Lower leg skin (tissue), 4 donors: Measurements from ENCODE around the gene GPC3. TPM values are rescaled to one million over a fixed set of nuclear protein-coding genes. Genes with fewer than 3 reads are reported as not detected.
"Not testable (repeated sequence)": the region's sequence is repeated elsewhere in the genome, so short reads cannot be mapped to it uniquely, and the experiment has no call there.

Experiments used
- DNase-seq, 2 donors: peaks; one replicate each; pipeline ENCODE4 v3.0.0-alpha.2; 2019; ENCODE audit warnings: low spot score in 2 of 2
- H3K4me3 ChIP-seq: fragments of 200-600 bp; sonication (generic); 2 replicates; pipeline ENCODE4 v1.5.1; 2017; ENCODE audit warnings: mild to moderate bottlenecking, low read depth; ENCODE audit not compliant: poor library complexity, severe bottlenecking
- POLR2A ChIP-seq, 2 donors: fragments of 450-650 bp; IDR thresholded peaks; one replicate each; pipeline ENCODE4 v1.6.1; 2016 to 2017; ENCODE audit warnings: antibody characterized with exemption in 2 of 2, mild to moderate bottlenecking in 1 of 2, moderate library complexity in 1 of 2
- WGBS, 2 donors: methylation state at CpG; one replicate each; pipeline ENCODE4 v1.1.5; 2018; 5-methylcytosine and 5-hydroxymethylcytosine counted together
- intact Hi-C: fragments of 100-400 bp; cut with DNase I; formaldehyde crosslinking; loops from one replicate; pipeline ENCODE4 v1.15.0; 2023; ENCODE audit warnings: low total_unique reads
- total RNA-seq, 4 donors: library from RNA; depleted of rRNA; stranded (reverse); fragments of >200 nt; gene quantifications; one replicate each; pipeline ENCODE4 v1.1.0, GENCODE V29; 2016
- TF ChIP-seq, protein P1 (sequence below), 3 donors: fragments of 450-650 bp; IDR thresholded peaks; one replicate each; pipeline ENCODE4 v1.5.1; 2016; ENCODE audit warnings: antibody characterized with exemption in 3 of 3, mild to moderate bottlenecking in 3 of 3, moderate library complexity in 2 of 3

GPC3 gene
- total RNA-seq, 4 donors from 2014 or later: 10.4 to 24.4 (median 14.7) TPM

DNA sequence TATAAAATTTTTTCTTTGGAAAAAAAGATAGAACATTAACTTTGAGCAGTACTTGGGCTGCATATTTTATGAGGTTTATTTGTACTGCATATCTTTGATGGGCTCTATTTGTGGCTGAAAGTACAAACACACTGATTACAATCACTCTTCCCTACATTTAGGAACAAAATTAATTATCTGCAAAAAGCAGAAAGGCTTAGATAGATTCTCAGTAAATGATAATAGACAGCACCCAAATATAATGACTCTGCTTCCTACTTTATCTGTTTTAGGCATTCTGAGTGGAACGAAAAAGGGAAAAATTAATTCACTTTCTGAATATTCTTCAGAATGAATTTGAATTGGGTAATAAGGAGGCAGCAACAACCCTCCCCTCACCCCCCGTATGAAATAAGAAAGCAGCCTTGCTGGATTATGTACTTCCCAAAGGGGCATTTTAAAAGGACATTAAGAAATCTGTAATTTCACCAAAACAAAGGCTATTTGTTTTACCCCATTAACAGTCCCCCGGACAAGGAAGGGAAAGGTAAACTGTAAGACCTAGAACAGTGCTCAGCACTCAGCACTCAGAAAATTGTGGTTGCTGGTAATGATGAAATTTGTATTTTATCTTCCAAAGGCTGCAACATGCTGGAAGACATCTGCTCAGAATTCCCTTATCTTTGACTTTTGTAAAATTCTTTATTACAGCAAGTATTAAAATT, 242.6 kb downstream of the GPC3 start:
- WGBS, 2 donors: 59 to 73% methylated on average over 3 of the region's 3 CpGs
- DNase-seq: no peak
- H3K4me3 ChIP-seq: no peak overlapping the region
- TF ChIP-seq POLR2A (IDR thresholded peaks at IDR 0.05): no peak
- TF ChIP-seq, protein P1, sequence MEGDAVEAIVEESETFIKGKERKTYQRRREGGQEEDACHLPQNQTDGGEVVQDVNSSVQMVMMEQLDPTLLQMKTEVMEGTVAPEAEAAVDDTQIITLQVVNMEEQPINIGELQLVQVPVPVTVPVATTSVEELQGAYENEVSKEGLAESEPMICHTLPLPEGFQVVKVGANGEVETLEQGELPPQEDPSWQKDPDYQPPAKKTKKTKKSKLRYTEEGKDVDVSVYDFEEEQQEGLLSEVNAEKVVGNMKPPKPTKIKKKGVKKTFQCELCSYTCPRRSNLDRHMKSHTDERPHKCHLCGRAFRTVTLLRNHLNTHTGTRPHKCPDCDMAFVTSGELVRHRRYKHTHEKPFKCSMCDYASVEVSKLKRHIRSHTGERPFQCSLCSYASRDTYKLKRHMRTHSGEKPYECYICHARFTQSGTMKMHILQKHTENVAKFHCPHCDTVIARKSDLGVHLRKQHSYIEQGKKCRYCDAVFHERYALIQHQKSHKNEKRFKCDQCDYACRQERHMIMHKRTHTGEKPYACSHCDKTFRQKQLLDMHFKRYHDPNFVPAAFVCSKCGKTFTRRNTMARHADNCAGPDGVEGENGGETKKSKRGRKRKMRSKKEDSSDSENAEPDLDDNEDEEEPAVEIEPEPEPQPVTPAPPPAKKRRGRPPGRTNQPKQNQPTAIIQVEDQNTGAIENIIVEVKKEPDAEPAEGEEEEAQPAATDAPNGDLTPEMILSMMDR (IDR thresholded peaks at IDR 0.05): no peak
- intact Hi-C loops: no loop called here

DNA sequence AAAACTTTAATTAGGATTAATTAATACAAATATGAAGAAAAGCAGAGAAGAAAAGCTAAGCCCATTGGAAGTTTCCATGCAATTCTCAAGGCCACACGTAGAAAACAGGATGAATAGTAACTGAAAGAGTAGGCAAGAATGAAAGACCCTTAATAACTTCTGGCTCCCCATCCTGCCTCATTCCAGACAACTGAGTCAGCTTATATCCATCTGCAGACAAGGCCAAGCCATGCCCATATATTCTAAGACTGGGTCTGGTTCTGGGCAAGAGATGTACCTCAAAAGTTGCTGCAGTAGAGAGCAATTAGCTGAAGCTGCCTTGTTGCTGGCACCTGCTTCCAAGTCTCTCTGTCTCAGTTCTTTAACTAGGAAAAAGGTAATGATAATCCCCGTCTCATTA, 244.1 kb downstream of the GPC3 start:
- no peak overlapping the region for H3K4me3 ChIP-seq
- TF ChIP-seq, protein P1 (IDR thresholded peaks at IDR 0.05): no peak
- TF ChIP-seq POLR2A (IDR thresholded peaks at IDR 0.05): no peak
- no peak for DNase-seq
- 71 to 87% methylated on average over 2 of the region's 2 CpGs for WGBS, 2 donors
- intact Hi-C loops: no loop called here

DNA sequence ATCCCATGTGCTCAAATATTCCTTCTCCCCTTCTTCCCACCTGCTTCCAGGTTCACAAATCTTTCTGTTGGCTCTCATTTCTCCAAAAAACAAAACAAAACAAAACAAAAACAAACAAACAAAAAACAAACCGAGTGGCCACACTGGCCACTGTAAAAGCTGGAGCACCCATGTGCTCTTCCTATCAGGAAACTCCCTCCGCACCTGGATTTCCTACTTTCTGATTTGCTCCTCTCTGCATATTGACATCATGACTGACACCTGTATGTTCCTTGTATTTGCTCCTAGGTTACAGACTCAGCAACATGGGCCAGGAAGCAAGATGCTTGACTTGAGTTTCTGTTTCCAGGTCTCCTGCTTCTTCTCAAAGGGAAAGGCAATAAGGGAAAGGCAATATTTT, 258.8 kb downstream of the GPC3 start:
- WGBS, 2 donors: 68 to 75% methylated on average over 2 of the region's 2 CpGs
- intact Hi-C loops: no loop called here
- DNase-seq: no peak

DNA sequence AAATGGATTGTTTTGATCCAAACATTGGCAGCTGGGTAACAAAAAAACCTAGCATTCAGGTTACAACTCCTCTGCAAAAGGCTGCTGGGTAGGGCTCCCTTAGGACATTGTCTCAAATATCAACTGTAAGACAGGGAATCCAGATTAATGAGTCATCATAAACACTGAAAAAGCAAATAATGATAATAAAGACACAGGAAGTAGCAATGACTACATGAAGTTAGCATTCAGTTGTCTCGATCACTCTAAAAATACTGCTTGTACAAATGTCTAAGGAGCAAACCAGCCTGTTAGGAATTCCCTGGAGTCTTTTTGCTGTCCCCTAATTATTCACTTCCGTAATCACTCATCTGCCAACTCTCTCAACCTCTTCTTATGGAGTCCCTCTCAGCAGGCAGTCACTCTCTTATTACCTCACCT, 259.2 kb downstream of the GPC3 start:
- DNase-seq: no peak
- H3K4me3 ChIP-seq: no peak overlapping the region
- TF ChIP-seq POLR2A (IDR thresholded peaks at IDR 0.05): no peak
- TF ChIP-seq, protein P1 (IDR thresholded peaks at IDR 0.05): no peak
- 13 to 52% methylated on average over 2 of the region's 2 CpGs for WGBS, 2 donors
- intact Hi-C loops: no loop called here

More for the DNA sequence above, 258.8 kb downstream of the GPC3 start:
- H3K4me3 ChIP-seq: no peak overlapping the region
- TF ChIP-seq, protein P1 (IDR thresholded peaks at IDR 0.05): no peak
- no peak for TF ChIP-seq POLR2A (IDR thresholded peaks at IDR 0.05)

DNA sequence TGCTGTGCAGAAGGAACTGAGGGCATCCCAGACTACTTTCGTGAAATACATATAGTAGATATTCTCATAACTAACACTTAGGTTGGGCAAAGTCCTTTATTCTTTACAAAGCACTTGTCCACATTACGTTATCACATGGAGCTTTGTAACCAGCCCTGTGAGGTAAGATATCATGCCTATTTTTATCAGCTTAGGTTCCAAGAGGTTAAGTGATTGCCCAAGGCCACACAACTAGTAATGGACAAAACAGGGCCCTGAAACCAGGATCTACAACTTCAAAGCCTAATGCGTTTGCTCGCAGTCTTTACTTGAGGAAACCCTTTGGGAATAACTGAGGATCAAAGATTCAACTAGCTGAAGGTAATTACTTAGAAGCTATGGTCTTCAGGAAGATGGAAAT, 261.5 kb downstream of the GPC3 start:
- TF ChIP-seq, protein P1 (IDR thresholded peaks at IDR 0.05): no peak
- no peak for TF ChIP-seq POLR2A (IDR thresholded peaks at IDR 0.05)
- intact Hi-C loops: no loop called here
- 87 to 95% methylated on average over 4 of the region's 4 CpGs for WGBS, 2 donors
- no peak for DNase-seq
- H3K4me3 ChIP-seq: no peak overlapping the region

DNA sequence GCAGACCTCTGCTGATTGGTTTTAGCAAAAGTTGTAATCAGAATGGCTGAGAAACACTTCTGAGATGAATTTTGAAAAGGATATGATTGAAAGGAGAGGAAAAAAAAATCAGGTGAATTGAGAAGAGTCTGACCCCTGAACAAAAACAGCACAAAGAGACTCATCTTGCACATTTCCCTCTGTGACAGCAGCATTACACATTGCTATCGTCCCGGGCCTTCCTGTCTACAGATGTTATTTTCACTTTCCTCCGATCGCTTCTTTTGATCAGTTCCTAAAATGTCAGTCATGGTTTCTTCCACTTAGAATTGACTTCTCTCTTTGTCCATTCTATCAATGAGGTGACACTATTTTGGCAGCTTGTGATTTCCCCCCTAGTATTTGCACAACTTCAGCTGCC, 262.6 kb downstream of the GPC3 start:
- no peak for TF ChIP-seq POLR2A (IDR thresholded peaks at IDR 0.05)
- TF ChIP-seq, protein P1 (IDR thresholded peaks at IDR 0.05): no peak
- DNase-seq: no peak
- H3K4me3 ChIP-seq: no peak overlapping the region
- intact Hi-C loops: no loop called here
- 74 to 83% methylated on average over 4 of the region's 4 CpGs for WGBS, 2 donors

DNA sequence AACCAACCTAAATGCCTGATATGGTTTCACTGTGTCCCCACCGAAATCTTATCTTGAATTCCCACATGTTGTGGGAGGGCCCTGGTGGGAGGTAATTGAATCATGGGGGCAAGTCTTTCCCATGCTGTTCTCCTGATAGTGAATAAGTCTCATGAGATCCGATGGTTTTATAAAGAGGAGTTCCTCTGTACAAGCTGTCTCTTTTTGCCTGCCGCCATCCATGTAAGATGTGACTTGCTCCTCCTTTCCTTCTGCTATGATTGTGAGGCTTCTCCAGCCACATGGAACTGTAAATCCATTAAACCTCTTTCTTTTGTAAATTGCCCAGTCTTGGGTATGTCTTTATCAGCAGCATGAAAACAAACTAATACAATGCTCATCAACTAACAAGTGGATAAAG, 265.1 kb downstream of the GPC3 start:
- intact Hi-C loops, DNase-seq, H3K4me3 ChIP-seq: not testable (repeated sequence)
- WGBS, 2 donors: 86 to 98% methylated on average over 3 of the region's 3 CpGs
